ENCODE results near the gene BSN. TPM values are rescaled to one million over a fixed set of nuclear protein-coding genes. Genes with fewer than 3 reads are reported as not detected.
"Not testable (repeated sequence)": the region's sequence is repeated elsewhere in the genome, so short reads cannot be mapped to it uniquely, and the experiment has no call there.

BSN gene
- total RNA-seq, 2 experiments from 2014 or later, result 0.12 to 0.20 TPM

DNA sequence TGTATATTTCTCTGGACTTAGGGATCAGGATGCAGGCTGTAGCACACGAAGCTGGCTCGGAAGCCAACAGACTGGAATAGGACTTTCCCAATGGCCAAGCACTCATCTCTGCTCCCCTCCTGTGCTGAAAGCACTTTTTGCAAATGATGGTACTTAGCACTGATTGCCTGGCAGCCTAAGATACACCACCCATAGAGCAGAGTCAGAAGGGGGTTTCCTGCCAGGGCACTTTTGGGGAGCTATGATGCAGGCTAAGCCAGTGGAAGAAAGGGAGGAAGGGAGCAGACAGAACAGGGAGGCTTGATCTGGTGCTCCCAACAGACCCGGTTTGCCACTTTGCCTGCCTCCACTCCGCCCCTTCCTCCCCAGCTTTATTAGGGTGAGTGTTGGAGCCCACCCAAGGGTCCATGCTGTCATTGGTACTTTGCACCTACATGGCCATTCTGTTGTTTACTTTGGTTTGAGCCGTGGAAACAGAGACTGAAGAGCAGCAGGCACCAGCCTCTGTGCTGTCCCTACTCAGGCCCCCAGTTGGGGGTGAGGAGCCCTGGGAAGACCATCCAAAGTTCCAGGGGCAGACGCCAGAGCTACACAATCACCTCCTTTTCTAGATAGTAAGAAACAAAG is 15.9 kb downstream of the BSN start:
- H3K27ac Mint-ChIP-seq, result no peak overlapping the region
- no peaks in the 10 kb centered on the region for H3K4me1 Mint-ChIP-seq (ENCODE audit: low read depth)
- intact Hi-C loops (cut with micrococcal nuclease), result no loop called here
- no peaks in the 10 kb centered on the region for H3K36me3 Mint-ChIP-seq (ENCODE audit: low read depth)
- no peak overlapping the region for H3K4me3 Mint-ChIP-seq
- H3K9me3 Mint-ChIP-seq, result no peaks in the 10 kb centered on the region
- no peak for DNase-seq
- CTCF ChIA-PET, result interaction anchor here (0.6 to 2.6 kb wide), 4 partner anchors 30 to 780 kb away, joined by 3 to 10 read pairs (median 4); no protein-coding TSS in a partner anchor
- H3K27me3 Mint-ChIP-seq (ENCODE audit: low read depth), result no peaks in the 10 kb centered on the region

DNA sequence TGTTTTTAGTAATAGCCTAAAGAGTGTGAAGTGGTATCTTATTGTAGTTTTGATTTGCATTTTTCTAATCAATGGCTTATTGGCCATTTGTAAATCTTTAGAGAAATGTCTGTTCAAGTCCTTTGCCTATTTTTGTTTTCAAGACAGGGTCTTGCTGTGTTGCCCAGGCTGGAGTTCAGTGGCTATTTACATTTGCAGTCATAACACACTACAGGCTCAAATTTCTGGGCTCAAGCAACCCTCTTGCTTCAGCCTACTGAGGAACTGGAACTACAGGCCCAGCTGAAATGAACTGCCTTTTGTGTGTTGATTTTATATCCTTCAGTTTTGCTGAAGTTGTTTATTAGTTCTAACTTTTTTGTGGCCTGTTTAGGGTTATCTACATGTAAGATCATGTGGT is 27.9 kb downstream of the BSN start:
- Mint-ChIP-seq H3K9me3 (no peaks in the 10 kb centered on the region), H3K36me3 (ENCODE audit: low read depth) (no peaks in the 10 kb centered on the region), H3K27ac (no peak overlapping the region), H3K4me3 (no peak overlapping the region), H3K4me1 (ENCODE audit: low read depth) (no peaks in the 10 kb centered on the region), H3K27me3 (ENCODE audit: low read depth) (no peaks in the 10 kb centered on the region)
- no peak for DNase-seq
- CTCF ChIA-PET, result no interaction called here
- intact Hi-C loops (cut with micrococcal nuclease), result no loop called here

DNA sequence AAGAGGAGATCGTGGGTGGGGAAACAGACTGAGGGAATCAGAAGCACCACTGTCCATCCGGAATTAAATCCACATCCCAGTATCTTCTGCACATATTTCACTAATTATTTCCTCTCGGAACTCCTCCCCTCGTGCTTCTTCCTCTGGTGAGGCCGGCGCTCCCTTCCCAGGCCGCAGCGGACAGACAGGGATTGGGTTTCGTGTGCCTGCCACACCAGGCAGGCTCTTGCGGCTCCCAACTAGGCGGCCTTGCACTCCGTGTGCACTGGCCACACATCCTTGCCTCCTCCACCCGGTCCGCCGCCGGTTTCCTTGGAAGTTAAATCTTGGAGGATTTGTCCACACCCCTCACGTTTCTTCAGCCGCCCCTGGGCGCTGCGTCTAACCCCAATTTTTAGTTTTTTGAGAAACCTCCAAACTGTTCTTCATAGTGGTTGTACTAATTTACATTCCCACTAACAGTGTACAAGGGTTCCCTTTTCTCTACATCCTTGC is 31.0 kb downstream of the BSN start:
- not testable (repeated sequence) for H3K27ac Mint-ChIP-seq

DNA sequence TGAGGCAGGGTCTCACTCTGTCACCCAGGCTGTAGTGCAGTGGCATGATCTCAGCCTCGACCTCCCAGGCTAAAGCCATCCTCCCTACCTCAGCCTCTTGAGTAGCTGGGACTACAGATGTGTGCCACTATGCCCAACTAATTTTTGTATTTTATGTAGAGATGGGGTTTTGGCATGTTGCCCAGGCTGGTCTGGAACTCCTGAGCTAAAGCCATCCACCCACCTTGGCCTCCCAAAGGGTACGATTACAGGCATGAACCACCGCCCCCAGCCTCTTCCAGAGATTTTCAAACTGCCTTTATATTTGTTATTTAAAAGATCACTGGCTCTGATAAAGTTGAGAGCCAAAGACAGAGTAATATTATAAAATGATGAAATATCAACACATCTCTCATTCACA is 37.3 kb downstream of the BSN start:
- H3K9me3 Mint-ChIP-seq, result no peaks in the 10 kb centered on the region
- no peaks in the 10 kb centered on the region for H3K36me3 Mint-ChIP-seq (ENCODE audit: low read depth)
- DNase-seq, result no peak
- H3K27ac Mint-ChIP-seq, result no peak overlapping the region
- H3K27me3 Mint-ChIP-seq (ENCODE audit: low read depth), result no peaks in the 10 kb centered on the region
- intact Hi-C loops (cut with micrococcal nuclease), result no loop called here
- CTCF ChIA-PET, result interaction anchor here (0.6 kb wide), 1 partner anchor 49 kb away, joined by 3 read pairs; no protein-coding TSS in a partner anchor
- no peaks in the 10 kb centered on the region for H3K4me1 Mint-ChIP-seq (ENCODE audit: low read depth)
- H3K4me3 Mint-ChIP-seq, result no peak overlapping the region

More for the DNA sequence above, 31.0 kb downstream of the BSN start:
- CTCF ChIA-PET; DNase-seq; intact Hi-C loops (cut with micrococcal nuclease); H3K4me3 Mint-ChIP-seq; H3K27me3 Mint-ChIP-seq (ENCODE audit: low read depth); H3K9me3 Mint-ChIP-seq; H3K4me1 Mint-ChIP-seq (ENCODE audit: low read depth); H3K36me3 Mint-ChIP-seq (ENCODE audit: low read depth): not testable (repeated sequence)

DNA sequence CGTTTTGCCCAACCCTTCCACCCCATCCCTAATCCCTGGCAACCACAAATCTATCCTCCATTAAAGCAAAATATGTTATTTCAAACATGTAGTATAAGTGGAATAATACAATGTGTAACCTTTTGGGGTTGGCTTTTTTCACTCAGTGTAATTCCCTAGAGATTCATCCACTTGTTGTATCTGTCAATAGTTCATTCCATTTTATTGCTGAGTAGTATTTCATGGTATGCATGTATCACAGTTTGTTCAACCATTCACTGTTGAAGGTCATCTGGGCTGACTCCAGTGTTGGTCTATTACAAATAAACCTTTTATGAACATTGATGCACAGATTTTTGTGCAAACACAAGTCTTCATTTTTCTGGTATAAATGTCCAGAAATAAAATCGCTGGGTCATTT is 38.8 kb downstream of the BSN start:
- H3K27me3 Mint-ChIP-seq (ENCODE audit: low read depth), result no peaks in the 10 kb centered on the region
- H3K36me3 Mint-ChIP-seq (ENCODE audit: low read depth), result no peaks in the 10 kb centered on the region
- no peaks in the 10 kb centered on the region for H3K9me3 Mint-ChIP-seq
- no peak overlapping the region for H3K27ac Mint-ChIP-seq
- CTCF ChIA-PET, result no interaction called here
- H3K4me3 Mint-ChIP-seq, result no peak overlapping the region
- DNase-seq, result no peak
- intact Hi-C loops (cut with micrococcal nuclease), result no loop called here
- no peaks in the 10 kb centered on the region for H3K4me1 Mint-ChIP-seq (ENCODE audit: low read depth)

DNA sequence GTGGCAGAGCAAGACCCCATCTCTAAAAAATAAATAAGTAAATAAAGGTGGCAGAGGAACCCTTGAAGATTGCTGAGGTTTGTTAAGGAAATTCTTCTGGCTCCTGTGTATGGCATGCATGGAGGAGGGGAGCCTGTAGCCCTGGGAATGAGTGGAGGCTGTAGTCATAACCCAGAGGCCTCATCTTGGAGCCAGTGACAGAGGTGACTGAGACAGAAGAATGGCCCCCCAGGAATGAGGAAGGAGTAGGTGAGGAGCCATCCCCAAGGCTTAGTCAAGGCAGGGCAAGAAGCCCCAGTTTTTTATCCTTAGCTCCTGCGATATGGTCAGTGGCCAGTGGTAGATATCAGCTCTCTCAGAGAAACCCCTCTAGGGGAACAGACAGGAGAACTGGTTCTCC is 46.5 kb downstream of the BSN start:
- H3K4me1 Mint-ChIP-seq (ENCODE audit: low read depth), result peaks cover 19% of the 10 kb centered on the region
- no peaks in the 10 kb centered on the region for H3K9me3 Mint-ChIP-seq
- H3K27me3 Mint-ChIP-seq (ENCODE audit: low read depth), result no peaks in the 10 kb centered on the region
- no peak for DNase-seq
- H3K4me3 Mint-ChIP-seq, result no peak overlapping the region
- no peaks in the 10 kb centered on the region for H3K36me3 Mint-ChIP-seq (ENCODE audit: low read depth)
- no peak overlapping the region for H3K27ac Mint-ChIP-seq
- CTCF ChIA-PET, result no interaction called here
- intact Hi-C loops (cut with micrococcal nuclease), result loop anchor here (5.0 kb wide), 1 partner anchor 58 kb away; no protein-coding TSS in a partner anchor

DNA sequence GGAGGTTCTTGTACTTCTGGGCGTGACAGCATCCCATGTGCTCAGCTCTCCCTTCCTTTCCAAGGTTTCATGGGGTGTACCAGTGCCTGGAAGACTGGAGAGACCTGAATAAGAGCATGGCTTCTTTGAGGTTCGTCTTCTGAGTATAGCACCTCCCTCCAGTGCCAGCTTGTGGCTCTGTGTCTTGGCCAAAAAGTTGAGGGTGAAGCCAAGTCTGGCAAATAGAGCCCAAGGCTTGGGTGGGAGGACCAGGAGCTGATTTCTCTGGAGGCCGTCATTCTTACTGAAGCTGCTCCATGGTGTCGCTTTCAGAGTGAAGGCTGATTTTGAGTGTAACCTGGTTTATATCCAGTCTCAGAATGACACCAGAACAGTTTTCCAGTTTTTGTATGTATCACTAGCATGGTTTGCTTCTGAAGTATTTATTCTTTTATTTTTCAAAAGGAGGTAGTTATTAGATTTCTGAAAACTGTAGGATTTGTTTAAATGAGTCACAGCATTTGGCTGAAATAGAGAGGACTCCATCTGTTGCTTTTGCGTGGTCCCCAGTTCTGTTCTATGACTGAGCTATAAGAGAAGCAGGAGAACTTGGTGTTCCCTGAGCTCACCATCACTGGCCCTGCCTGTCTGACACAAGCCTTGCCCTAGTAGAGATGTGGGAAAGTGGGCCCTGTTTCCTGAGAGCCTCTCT is 47.2 kb downstream of the BSN start:
- Mint-ChIP-seq H3K27me3 (ENCODE audit: low read depth) (no peaks in the 10 kb centered on the region), H3K4me3 (no peak overlapping the region), H3K4me1 (ENCODE audit: low read depth) (peaks cover 19% of the 10 kb centered on the region), H3K27ac (no peak overlapping the region), H3K36me3 (ENCODE audit: low read depth) (no peaks in the 10 kb centered on the region), H3K9me3 (no peaks in the 10 kb centered on the region)
- DNase-seq, result no peak
- CTCF ChIA-PET, result no interaction called here
- intact Hi-C loops (cut with micrococcal nuclease), result loop anchor here (2.0 to 5.0 kb wide), 2 partner anchors 59 to 69 kb away; no protein-coding TSS in a partner anchor

DNA sequence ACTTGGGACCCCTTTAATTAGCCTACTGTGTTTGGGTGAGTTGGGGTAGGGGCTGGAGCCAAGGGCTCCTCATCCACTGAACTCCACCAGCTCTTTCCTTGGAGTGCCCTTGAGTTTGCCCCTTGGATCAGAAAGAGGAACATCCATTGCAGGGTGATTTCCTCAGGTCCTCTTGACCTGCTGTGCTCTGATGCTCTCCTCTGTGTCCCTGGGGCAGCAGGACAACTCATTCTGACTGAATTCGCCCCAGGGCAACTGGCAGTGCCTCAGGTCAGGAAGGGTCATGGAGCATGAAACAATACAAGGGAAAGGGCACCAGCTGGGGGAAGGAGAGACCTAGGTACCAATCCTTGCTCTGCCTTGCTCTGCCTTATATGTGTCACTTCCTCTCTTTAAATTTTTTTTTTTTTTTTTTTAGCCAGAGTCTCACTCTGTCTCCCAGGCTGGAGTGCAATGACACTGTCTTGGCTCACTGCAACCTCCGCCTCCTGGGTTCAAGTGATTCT is 47.8 kb downstream of the BSN start:
- peaks cover 19% of the 10 kb centered on the region for H3K4me1 Mint-ChIP-seq (ENCODE audit: low read depth)
- no peak overlapping the region for H3K27ac Mint-ChIP-seq
- no peak overlapping the region for H3K4me3 Mint-ChIP-seq
- no peaks in the 10 kb centered on the region for H3K27me3 Mint-ChIP-seq (ENCODE audit: low read depth)
- H3K36me3 Mint-ChIP-seq (ENCODE audit: low read depth), result no peaks in the 10 kb centered on the region
- no peak for DNase-seq
- no peaks in the 10 kb centered on the region for H3K9me3 Mint-ChIP-seq
- intact Hi-C loops (cut with micrococcal nuclease), result loop anchor here (2.0 to 5.0 kb wide), 2 partner anchors 60 to 69 kb away; no protein-coding TSS in a partner anchor
- CTCF ChIA-PET, result no interaction called here

DNA sequence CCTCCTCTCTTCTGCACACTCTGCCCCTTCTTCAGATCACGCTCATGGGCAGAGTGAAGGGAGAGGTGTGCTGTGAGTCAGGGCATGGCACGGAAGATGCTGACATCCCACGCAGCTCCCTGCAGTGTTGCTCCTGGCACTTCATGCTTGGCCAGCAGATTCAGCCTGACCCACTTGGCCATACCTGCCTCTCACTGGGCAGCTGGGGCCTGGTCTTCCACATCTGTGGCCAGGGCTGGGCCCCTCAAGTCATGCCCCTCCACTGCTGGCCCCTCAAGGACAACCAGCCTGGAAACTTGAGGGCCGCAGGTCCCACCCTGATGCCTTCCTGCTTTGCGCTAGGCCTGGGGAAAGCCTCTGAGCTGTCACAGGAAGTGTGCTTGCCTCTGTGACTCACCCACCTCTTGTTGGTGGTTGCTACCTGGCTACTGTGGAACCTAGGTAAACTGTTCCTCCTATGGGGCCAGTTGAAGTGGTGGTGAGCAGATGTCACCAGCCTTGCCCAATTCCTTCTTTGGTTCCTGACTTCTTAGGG is 48.7 kb downstream of the BSN start:
- DNase-seq, result peak; percentile 80
- intact Hi-C loops (cut with micrococcal nuclease), result loop anchor here (2.0 to 5.0 kb wide), 2 partner anchors 61 to 68 kb away; no protein-coding TSS in a partner anchor
- no peak overlapping the region for H3K4me3 Mint-ChIP-seq
- CTCF ChIA-PET, result interaction anchor here (0.5 to 0.6 kb wide), 2 partner anchors 37 to 433 kb away, joined by 3 read pairs; no protein-coding TSS in a partner anchor
- peak overlapping the region; percentile 35 for H3K27ac Mint-ChIP-seq
- peaks cover 19% of the 10 kb centered on the region for H3K4me1 Mint-ChIP-seq (ENCODE audit: low read depth)
- no peaks in the 10 kb centered on the region for H3K9me3 Mint-ChIP-seq
- H3K36me3 Mint-ChIP-seq (ENCODE audit: low read depth), result no peaks in the 10 kb centered on the region
- no peaks in the 10 kb centered on the region for H3K27me3 Mint-ChIP-seq (ENCODE audit: low read depth)

DNA sequence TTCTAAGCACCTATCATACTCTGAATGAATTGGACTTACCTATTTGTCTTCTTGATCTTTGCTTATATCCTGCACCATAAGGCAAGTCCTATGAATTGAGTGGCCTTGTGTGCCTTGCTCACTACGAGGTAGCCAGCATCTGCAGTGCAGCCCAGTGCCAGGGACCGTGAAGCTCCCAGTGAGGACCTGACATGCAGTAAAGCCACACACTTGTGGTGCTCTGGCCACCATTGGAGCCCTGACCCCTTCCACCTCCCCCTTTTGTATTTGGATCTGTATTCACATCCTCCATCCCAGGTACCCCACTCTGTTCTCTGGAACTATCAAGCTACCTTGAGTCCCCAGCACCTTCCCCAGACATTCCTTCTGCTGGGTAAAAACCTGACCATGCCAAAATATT is 52.1 kb downstream of the BSN start:
- no peak overlapping the region for H3K4me3 Mint-ChIP-seq
- no peaks in the 10 kb centered on the region for H3K27me3 Mint-ChIP-seq (ENCODE audit: low read depth)
- H3K4me1 Mint-ChIP-seq (ENCODE audit: low read depth), result peaks cover 19% of the 10 kb centered on the region
- CTCF ChIA-PET, result interaction anchor here (0.6 kb wide), 1 partner anchor 162 kb away, joined by 3 read pairs; no protein-coding TSS in a partner anchor
- intact Hi-C loops (cut with micrococcal nuclease), result no loop called here
- DNase-seq, result no peak
- no peaks in the 10 kb centered on the region for H3K9me3 Mint-ChIP-seq
- H3K27ac Mint-ChIP-seq, result no peak overlapping the region
- H3K36me3 Mint-ChIP-seq (ENCODE audit: low read depth), result no peaks in the 10 kb centered on the region

DNA sequence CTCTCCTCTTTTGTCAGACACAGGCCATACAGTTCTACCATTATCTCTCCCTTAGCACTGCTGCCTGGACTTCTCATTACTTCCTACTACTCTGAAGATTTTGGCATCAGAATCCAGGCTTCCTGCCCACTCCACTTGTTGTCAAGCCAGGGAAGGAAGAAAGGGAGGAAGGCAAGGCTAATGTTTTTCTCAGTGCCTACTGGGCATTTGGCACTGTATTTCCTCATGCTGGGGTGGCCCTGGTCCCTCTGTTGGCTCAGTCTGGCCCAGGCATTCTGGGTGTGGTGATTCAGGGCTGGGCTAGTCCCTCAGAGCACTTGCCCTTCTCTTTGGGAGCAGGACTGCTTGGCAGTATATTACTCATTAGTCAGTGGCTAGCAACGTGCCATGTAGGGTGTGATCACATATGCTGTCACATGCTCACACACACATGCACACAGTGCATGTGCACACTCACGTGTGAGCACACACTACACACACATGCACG is 52.9 kb downstream of the BSN start:
- Mint-ChIP-seq H3K27me3 (ENCODE audit: low read depth) (no peaks in the 10 kb centered on the region), H3K4me1 (ENCODE audit: low read depth) (peaks cover 19% of the 10 kb centered on the region), H3K9me3 (no peaks in the 10 kb centered on the region), H3K36me3 (ENCODE audit: low read depth) (no peaks in the 10 kb centered on the region), H3K27ac (no peak overlapping the region), H3K4me3 (no peak overlapping the region)
- intact Hi-C loops (cut with micrococcal nuclease), result no loop called here
- CTCF ChIA-PET, result no interaction called here
- no peak for DNase-seq

DNA sequence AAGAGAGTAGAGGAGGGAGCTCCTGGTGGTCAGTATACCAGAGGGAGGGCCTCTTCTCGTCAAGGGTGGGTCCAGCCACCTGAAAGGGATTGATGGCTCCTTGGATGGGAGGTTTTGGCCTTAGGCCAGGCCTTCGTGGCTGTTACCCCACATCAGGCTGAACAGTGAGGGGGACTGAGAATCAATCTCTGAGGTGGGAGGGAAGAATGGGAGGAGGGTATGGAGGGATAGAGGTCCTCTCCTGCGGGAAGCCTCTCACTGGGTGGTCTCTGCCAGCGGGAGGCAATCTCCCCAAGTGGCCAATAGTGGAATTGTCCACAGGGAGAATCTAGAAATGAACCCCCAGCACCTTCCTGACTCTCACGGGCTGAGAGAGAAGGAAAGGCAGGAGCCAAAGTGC is 53.5 kb downstream of the BSN start:
- H3K36me3 Mint-ChIP-seq (ENCODE audit: low read depth), result no peaks in the 10 kb centered on the region
- intact Hi-C loops (cut with micrococcal nuclease), result no loop called here
- H3K27ac Mint-ChIP-seq, result no peak overlapping the region
- peaks cover 5% of the 10 kb centered on the region for H3K9me3 Mint-ChIP-seq
- H3K4me1 Mint-ChIP-seq (ENCODE audit: low read depth), result peaks cover 16% of the 10 kb centered on the region
- DNase-seq, result no peak
- CTCF ChIA-PET, result no interaction called here
- no peaks in the 10 kb centered on the region for H3K27me3 Mint-ChIP-seq (ENCODE audit: low read depth)
- H3K4me3 Mint-ChIP-seq, result no peak overlapping the region

Data from activated naive CD4-positive, alpha-beta T cell treated with anti-CD3 and anti-CD28 coated beads for 36 hours (primary cell).